Naive thymus-derived CD4-positive, alpha-beta T cell (primary cell): ENCODE data around the gene VAX1. TPM values are rescaled to one million over a fixed set of nuclear protein-coding genes. Genes with fewer than 3 reads are reported as not detected.
A peak's percentile ranks its signal among the peaks of the same experiment; 100 is the strongest.

Experiments used
- ATAC-seq: fragments of 150-1000 bp; cut with Tn5 transposase; 2 replicates; pipeline ENCODE4 v1.10.0; 2021; ENCODE audit warnings: mild to moderate bottlenecking, moderate library complexity
- CTCF ChIA-PET: fragments of 350-600 bp; sonication (Branson Sonifier 250); formaldehyde crosslinking; loops from one replicate; lab custom pipeline; 2021; ENCODE audit warnings: antibody characterized with exemption; lab: Charles Lee
- POLR2A ChIA-PET: fragments of 350-600 bp; sonication (Branson Sonifier 250); formaldehyde crosslinking; loops from one replicate; lab custom pipeline; 2021; ENCODE audit warnings: antibody characterized with exemption, inconsistent platforms; lab: Charles Lee
- DNase-seq, 9 donors: peaks; one replicate each; pipeline versions ENCODE4 v3.0.0 to v3.0.0-alpha.2; 2020 to 2022; ENCODE audit warnings: mixed read lengths in 1 of 9
- H3K27ac ChIP-seq: one replicate; pipeline ENCODE4 v1.7.0; 2013; ENCODE audit warnings: mild to moderate bottlenecking, low read depth, low read length, moderate library complexity
- H3K27me3 ChIP-seq, 2 donors: one replicate each; pipeline ENCODE4 v1.7.0; 2013; ENCODE audit warnings: low read length in 2 of 2, mild to moderate bottlenecking in 2 of 2, moderate library complexity in 2 of 2; ENCODE audit not compliant: control insufficient read depth in 2 of 2, insufficient read depth in 2 of 2
- H3K36me3 ChIP-seq, 3 experiments: 1 replicate in 2 of 3; 2 replicates in 1 of 3; pipeline ENCODE4 v1.7.0; 2013; ENCODE audit warnings: low read length in 3 of 3, mild to moderate bottlenecking in 3 of 3, moderate library complexity in 1 of 3; ENCODE audit not compliant: insufficient read depth in 3 of 3, control insufficient read depth in 2 of 3
- H3K4me1 ChIP-seq, 2 donors: one replicate each; pipeline ENCODE4 v1.7.0; 2013; ENCODE audit warnings: low read length in 2 of 2, mild to moderate bottlenecking in 2 of 2, moderate library complexity in 1 of 2; ENCODE audit not compliant: control insufficient read depth in 2 of 2, insufficient read depth in 2 of 2
- H3K4me3 ChIP-seq: 2 replicates; pipeline ENCODE4 v1.7.0; 2013; ENCODE audit warnings: mild to moderate bottlenecking, low read length
- H3K9me3 ChIP-seq, 3 experiments: 1 replicate in 2 of 3; 2 replicates in 1 of 3; pipeline ENCODE4 v1.7.0; 2013; ENCODE audit warnings: low read length in 3 of 3; ENCODE audit not compliant: control insufficient read depth in 2 of 3
- H3K27ac Mint-ChIP-seq, 9 donors: one replicate each; pipeline ENCODE4 v1.8.0; 2020 to 2022; ENCODE audit warnings: mixed read lengths in 9 of 9, mild to moderate bottlenecking in 8 of 9, moderate library complexity in 5 of 9, inconsistent platforms in 2 of 9
- H3K27me3 Mint-ChIP-seq, 5 donors: one replicate each; pipeline ENCODE4 v1.8.0; 2021 to 2022; ENCODE audit warnings: mixed read lengths in 5 of 5, mild to moderate bottlenecking in 1 of 5
- H3K36me3 Mint-ChIP-seq, 5 donors: one replicate each; pipeline ENCODE4 v1.8.0; 2020 to 2022; ENCODE audit warnings: mixed read lengths in 5 of 5, mild to moderate bottlenecking in 3 of 5, inconsistent platforms in 1 of 5
- H3K4me1 Mint-ChIP-seq, 7 donors: one replicate each; pipeline ENCODE4 v1.8.0; 2020 to 2022; ENCODE audit warnings: mixed read lengths in 7 of 7, mild to moderate bottlenecking in 3 of 7, inconsistent platforms in 1 of 7
- H3K4me3 Mint-ChIP-seq, 10 donors: one replicate each; pipeline ENCODE4 v1.8.0; 2020 to 2022; ENCODE audit warnings: mild to moderate bottlenecking in 10 of 10, mixed read lengths in 10 of 10, moderate library complexity in 6 of 10, inconsistent platforms in 2 of 10
- H3K9me3 Mint-ChIP-seq, 11 donors: one replicate each; pipeline ENCODE4 v1.8.0; 2020 to 2022; ENCODE audit warnings: mixed read lengths in 11 of 11, mild to moderate bottlenecking in 4 of 11, inconsistent platforms in 1 of 11, moderate library complexity in 1 of 11
- intact Hi-C, 2 donors: fragments of 100-400 bp; cut with micrococcal nuclease; formaldehyde crosslinking; loops; one replicate each; pipeline ENCODE4 v1.15.1; 2023
- polyA plus RNA-seq, 2 donors: library from polyadenylated mRNA; unstranded; fragments of 300-500 nt; fragmentation: Illumina TruSeq; gene quantifications; one replicate each; pipeline ENCODE4 v1.2.3, GENCODE V29; 2021
- total RNA-seq, 6 experiments: library from RNA in 5 of 6; stranded (reverse) in 5 of 6; gene quantifications; 1 replicate in 5 of 6; 2 replicates in 1 of 6; pipeline ENCODE4 v1.2.3 and lab custom pipeline; 2021 to 2026

Gene VAX1
- total and polyA plus RNA-seq, 7 experiments from 2014 or later, result not detected

DNA sequence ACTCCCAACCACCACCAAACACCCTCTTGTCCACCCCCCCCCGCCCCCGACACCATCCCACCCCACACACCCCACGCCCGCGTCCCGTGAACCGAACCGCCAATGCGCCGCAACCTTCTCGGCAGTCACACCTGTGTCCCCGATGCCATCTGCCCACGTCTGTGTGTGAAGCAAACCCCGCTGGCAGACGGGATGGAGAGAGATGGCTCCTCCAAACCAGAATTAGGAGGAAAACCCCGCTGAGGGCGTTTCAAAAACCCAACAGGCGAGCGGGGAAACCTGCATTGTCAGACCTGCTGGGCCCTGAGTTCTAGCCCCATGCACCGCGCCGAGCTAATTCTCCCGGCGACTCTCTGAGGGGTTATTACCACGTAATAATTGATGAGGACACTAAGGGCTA lies 30.7 kb upstream of the VAX1 start:
- no peak overlapping the region for H3K27ac Mint-ChIP-seq
- Histone ChIP-seq H3K4me1 (peaks cover 3 to 15% of the 10 kb centered on the region in 2 donors), H3K4me3 (no peak overlapping the region), H3K36me3 (no peaks in the 10 kb centered on the region), H3K27me3 (peaks cover 0 to 26% of the 10 kb centered on the region in 2 donors), H3K27ac (no peak overlapping the region), H3K9me3 (no peaks in the 10 kb centered on the region)
- ChIA-PET CTCF (interaction anchor here (0.6 to 1.9 kb wide), 2 partner anchors 10 to 486 kb away, joined by 3 to 9 read pairs; no protein-coding TSS in a partner anchor), POLR2A (no interaction called here)
- H3K4me1 Mint-ChIP-seq, result peaks cover 9 to 48% (median 31%) of the 10 kb centered on the region in 7 donors
- H3K9me3 Mint-ChIP-seq, result peaks cover 0 to 3% (median 0%) of the 10 kb centered on the region in 11 donors
- H3K27me3 Mint-ChIP-seq, result peaks cover 70 to 94% (median 80%) of the 10 kb centered on the region in 5 donors
- DNase-seq, result no peak
- no peak for ATAC-seq
- peaks cover 0 to 4% (median 0%) of the 10 kb centered on the region in 5 donors for H3K36me3 Mint-ChIP-seq
- H3K4me3 Mint-ChIP-seq, result peak overlapping the region in 9 of 10 donors; percentile 42 to 74 (median 57)
- intact Hi-C loops, result loop anchor here in 1 of 2 donors (5.0 kb wide), 1 partner anchor 374 kb away; the partner anchor contains the start of gene EMX2

DNA sequence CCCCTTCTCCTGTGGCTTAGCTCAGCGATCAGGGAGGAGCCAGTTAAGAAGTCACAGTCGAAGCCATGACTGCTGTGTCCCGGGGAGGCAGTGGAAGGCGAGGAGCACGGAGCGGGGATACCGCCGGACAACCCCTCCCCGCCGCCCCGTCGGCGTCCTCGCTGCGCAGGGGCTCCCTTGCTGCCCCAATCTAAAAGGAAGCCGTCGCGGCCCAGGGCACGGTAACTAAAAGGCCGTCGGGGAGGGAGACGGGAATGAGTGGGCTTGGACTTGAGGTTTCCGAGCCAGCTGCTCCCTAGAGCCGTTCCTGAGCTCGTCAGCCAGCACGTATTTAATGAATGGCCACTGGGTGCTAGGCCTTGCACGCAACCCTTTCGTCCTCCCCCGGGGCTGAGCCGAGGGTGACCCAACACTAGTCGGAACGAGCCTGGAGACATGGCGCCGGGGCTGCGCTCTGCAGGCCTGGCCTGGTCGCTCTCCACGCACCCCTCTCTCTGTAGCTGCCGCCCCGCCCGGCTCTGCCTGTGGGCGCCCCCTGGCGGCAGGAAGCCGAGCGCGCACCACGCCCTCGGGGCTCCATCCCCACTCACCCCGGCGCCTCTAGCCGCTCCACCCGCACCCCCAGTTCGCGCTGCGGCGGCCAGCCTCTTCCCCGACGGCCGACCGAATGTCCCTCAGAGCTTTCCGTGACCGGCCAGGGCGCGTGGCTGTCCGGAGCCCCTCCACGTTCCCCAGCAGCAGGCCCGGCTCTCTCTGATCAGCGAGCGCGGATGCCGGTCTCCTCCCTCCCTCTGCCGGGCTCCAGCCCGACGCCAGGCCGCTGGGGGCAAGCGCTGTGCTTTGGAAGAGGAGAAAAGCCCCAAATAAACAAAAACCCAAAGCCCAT lies 30.0 kb upstream of the VAX1 start:
- Mint-ChIP-seq H3K4me1 (peaks cover 9 to 48% (median 31%) of the 10 kb centered on the region in 7 donors), H3K27ac (peak overlapping the region in 1 of 9 donors; percentile 52), H3K27me3 (peaks cover 70 to 92% (median 80%) of the 10 kb centered on the region in 5 donors), H3K36me3 (peaks cover 0 to 4% (median 0%) of the 10 kb centered on the region in 5 donors), H3K9me3 (peaks cover 0 to 3% (median 0%) of the 10 kb centered on the region in 11 donors), H3K4me3 (peak overlapping the region; percentile 47 to 78 (median 70))
- peak overlapping the region; percentile 39 for H3K4me3 ChIP-seq
- POLR2A ChIA-PET, result no interaction called here
- H3K36me3 ChIP-seq, result no peaks in the 10 kb centered on the region
- ATAC-seq (peak; percentile 93), DNase-seq (peak; percentile 39 to 81 (median 73))
- H3K27ac ChIP-seq, result no peak overlapping the region
- intact Hi-C loops, result loop anchor here in 1 of 2 donors (5.0 kb wide), 1 partner anchor 374 kb away; the partner anchor contains the start of gene EMX2
- CTCF ChIA-PET, result interaction anchor here (0.6 to 1.9 kb wide), 6 partner anchors 10 to 485 kb away, joined by 3 to 9 read pairs (median 3); no protein-coding TSS in a partner anchor
- H3K9me3 ChIP-seq, result no peaks in the 10 kb centered on the region
- H3K4me1 ChIP-seq, result peaks cover 3 to 21% of the 10 kb centered on the region in 2 donors
- H3K27me3 ChIP-seq, result peaks cover 0 to 30% of the 10 kb centered on the region in 2 donors

DNA sequence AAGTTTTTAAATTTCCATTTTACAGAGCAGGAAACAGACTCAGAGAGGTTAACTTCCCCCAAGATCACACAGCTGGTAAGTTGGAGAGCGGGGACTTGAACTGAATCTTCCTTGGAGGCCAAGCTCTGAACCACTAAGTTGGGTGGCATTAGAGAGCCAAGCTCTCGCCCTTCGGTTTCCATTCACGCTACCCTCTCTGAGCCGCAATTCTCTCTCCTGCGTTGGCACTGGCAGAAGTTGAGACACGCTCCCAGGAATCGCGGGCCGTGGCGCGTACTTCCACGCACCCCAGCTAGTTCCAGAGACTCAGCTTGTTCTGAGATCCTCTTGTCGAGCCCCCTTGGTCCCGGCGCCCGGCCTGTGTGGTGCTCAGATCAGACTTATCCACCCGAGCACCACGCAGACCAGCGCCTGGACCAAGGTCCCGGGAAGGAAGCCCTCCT lies 29.3 kb upstream of the VAX1 start:
- H3K27me3 Mint-ChIP-seq, result peaks cover 72 to 90% (median 81%) of the 10 kb centered on the region in 5 donors
- POLR2A ChIA-PET, result interaction anchor here (1.5 kb wide), 1 partner anchor 8 kb away, joined by 5 read pairs; no protein-coding TSS in a partner anchor
- DNase-seq, result no peak

DNA sequence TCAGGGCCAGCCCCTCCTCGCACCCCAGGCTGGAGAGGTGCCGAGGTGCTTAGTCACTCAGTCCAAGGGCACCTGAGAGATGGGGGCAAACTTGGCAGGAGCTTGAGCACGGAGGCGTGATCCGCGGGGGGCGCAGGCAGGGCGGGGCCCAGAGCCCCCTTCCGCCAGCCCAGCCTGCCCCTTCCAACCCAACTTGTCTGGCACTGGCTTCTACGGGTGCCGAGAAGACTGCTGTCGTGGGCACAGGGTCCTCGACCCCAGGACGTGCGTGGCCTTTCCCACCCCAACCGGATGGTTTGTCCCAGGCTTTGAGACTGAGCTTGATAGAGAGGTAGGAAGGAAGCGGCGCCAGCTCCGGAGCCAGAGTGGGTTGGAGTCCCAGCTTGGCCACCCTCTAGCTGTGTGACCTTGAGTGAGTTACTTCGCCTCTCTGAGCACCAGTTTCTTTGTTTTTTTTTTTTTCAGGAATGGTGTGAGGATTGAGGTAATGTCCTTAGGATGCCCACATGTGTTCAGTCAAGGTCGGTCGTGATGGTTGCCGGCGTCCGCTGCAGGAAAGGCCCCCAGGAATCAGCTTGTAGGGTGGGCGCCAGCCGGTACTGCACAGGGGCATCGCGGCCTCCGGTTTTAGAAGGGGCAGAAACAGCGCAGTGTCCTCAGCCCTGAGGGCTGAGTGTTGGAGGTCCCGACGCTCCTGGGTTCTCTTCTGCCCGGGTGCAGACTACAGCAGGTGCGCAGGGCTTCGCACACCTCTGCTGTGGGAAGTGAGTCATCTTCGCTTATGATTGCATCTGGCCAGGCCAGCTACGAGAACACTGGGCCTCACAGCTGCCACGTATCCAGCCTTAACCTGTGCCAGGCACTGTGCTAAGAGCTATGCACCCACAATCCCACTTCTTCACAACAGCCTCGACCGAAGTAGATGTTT lies 28.6 kb upstream of the VAX1 start:
- Mint-ChIP-seq H3K9me3 (peaks cover 0 to 3% (median 0%) of the 10 kb centered on the region in 11 donors), H3K4me1 (peaks cover 15 to 57% (median 40%) of the 10 kb centered on the region in 7 donors), H3K27ac (peak overlapping the region in 2 of 9 donors; percentile 25 to 29), H3K36me3 (peaks cover 0 to 4% (median 0%) of the 10 kb centered on the region in 5 donors), H3K4me3 (peak overlapping the region; percentile 21 to 75 (median 55)), H3K27me3 (peaks cover 72 to 90% (median 81%) of the 10 kb centered on the region in 5 donors)
- Histone ChIP-seq H3K27me3 (peaks cover 6 to 34% of the 10 kb centered on the region in 2 donors), H3K9me3 (no peaks in the 10 kb centered on the region), H3K4me3 (no peak overlapping the region), H3K27ac (no peak overlapping the region), H3K36me3 (no peaks in the 10 kb centered on the region), H3K4me1 (peaks cover 3 to 21% of the 10 kb centered on the region in 2 donors)
- ChIA-PET POLR2A (interaction anchor here (1.5 kb wide), 1 partner anchor 8 kb away, joined by 5 read pairs; no protein-coding TSS in a partner anchor), CTCF (interaction anchor here (0.6 to 1.9 kb wide), 4 partner anchors 8 to 291 kb away, joined by 3 to 9 read pairs (median 3); no protein-coding TSS in a partner anchor)
- intact Hi-C loops, result loop anchor here in 1 of 2 donors (5.0 kb wide), 1 partner anchor 376 kb away; the partner anchor contains the start of gene EMX2
- no peak for DNase-seq
- ATAC-seq, result no peak

More for the DNA sequence above, 29.3 kb upstream of the VAX1 start:
- CTCF ChIA-PET, result interaction anchor here (0.6 to 1.9 kb wide), 6 partner anchors 9 to 290 kb away, joined by 3 to 9 read pairs (median 3); no protein-coding TSS in a partner anchor
- Mint-ChIP-seq H3K4me1 (peaks cover 12 to 52% (median 35%) of the 10 kb centered on the region in 7 donors), H3K36me3 (peaks cover 0 to 4% (median 0%) of the 10 kb centered on the region in 5 donors), H3K4me3 (peak overlapping the region; percentile 21 to 74 (median 55)), H3K27ac (peak overlapping the region in 1 of 9 donors; percentile 7), H3K9me3 (peaks cover 0 to 3% (median 0%) of the 10 kb centered on the region in 11 donors)
- H3K4me3 ChIP-seq, result no peak overlapping the region
- ATAC-seq, result no peak
- H3K27me3 ChIP-seq, result peaks cover 2 to 32% of the 10 kb centered on the region in 2 donors
- no peak overlapping the region for H3K27ac ChIP-seq
- H3K9me3 ChIP-seq, result no peaks in the 10 kb centered on the region
- H3K36me3 ChIP-seq, result no peaks in the 10 kb centered on the region
- intact Hi-C loops, result loop anchor here in 1 of 2 donors (5.0 kb wide), 1 partner anchor 375 kb away; the partner anchor contains the start of gene EMX2
- peaks cover 3 to 21% of the 10 kb centered on the region in 2 donors for H3K4me1 ChIP-seq

DNA sequence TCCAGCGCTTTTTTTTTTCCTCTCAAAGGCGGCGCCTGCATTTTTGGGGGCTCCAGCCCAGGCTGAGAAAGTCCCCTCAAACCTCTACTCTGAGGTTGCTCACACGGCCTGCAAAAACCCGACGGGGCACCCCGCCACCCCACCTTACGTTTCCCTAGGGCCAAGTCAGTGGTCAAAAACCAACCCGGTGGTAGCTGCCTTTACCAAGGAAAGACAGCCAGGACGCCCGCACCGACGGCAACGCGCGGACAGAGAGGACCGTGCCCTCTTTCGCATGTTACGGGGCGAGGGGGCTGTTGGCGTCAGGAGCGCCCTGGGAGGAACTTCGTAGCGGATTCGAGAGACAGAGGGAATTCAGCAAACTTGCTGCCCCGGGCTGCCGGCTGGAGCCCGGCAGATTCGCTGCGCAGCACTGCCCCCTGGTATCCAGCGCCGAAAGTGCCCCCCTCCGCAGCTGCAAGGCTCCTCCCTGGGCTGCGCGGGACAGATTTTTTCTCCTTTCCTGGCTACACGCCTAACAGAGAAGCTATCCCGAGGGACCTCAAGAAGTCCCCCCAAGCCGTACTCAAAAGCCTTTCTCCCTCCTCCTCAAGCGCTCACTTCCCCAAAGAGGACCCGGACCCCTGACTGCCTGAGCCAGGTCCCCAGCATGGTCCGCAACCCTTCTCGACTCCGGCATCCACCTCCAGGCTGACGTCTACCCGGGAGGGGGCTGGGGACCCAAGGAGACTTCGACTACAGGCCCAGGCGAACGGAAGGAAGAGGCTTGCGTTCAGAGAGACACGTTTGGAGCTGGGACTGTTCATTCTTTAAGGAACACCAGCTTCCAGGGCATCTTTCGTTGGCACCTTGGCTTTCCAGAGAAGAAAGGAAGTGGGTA lies 27.7 kb upstream of the VAX1 start:
- no peaks in the 10 kb centered on the region for H3K36me3 ChIP-seq
- intact Hi-C loops, result loop anchor here in 1 of 2 donors (2.0 to 5.0 kb wide), 3 partner anchors 25 to 377 kb away; partner anchors contain the start of gene EMX2
- Mint-ChIP-seq H3K9me3 (peaks cover 0 to 4% (median 0%) of the 10 kb centered on the region in 11 donors), H3K4me1 (peaks cover 15 to 64% (median 46%) of the 10 kb centered on the region in 7 donors), H3K27ac (peak overlapping the region in 1 of 9 donors; percentile 71), H3K4me3 (peak overlapping the region in 5 of 10 donors; percentile 38 to 77 (median 53)), H3K36me3 (peaks cover 0 to 4% (median 0%) of the 10 kb centered on the region in 5 donors), H3K27me3 (peaks cover 74 to 92% (median 82%) of the 10 kb centered on the region in 5 donors)
- peaks cover 3 to 21% of the 10 kb centered on the region in 2 donors for H3K4me1 ChIP-seq
- ChIA-PET CTCF (interaction anchor here (1.3 kb wide), 1 partner anchor 11 kb away, joined by 3 read pairs; no protein-coding TSS in a partner anchor), POLR2A (interaction anchor here (1.5 kb wide), 1 partner anchor 9 kb away, joined by 5 read pairs; no protein-coding TSS in a partner anchor)
- no peak overlapping the region for H3K27ac ChIP-seq
- ATAC-seq (peak; percentile 31), DNase-seq (peak in 1 of 9 donors; percentile 22)
- H3K9me3 ChIP-seq, result no peaks in the 10 kb centered on the region
- no peak overlapping the region for H3K4me3 ChIP-seq
- peaks cover 6 to 34% of the 10 kb centered on the region in 2 donors for H3K27me3 ChIP-seq
